Amniotic epithelial cell (primary cell): ENCODE measurements around the gene HOXC9.
"Not testable (repeated sequence)": the region's sequence is repeated elsewhere in the genome, so short reads cannot be mapped to it uniquely, and the experiment has no call there.

Experiments used
- DNase-seq: peaks from one replicate; pipeline ENCODE4 v3.0.0-alpha.2; 2010; ENCODE audit warnings: low read depth

The HOXC9 gene

DNA sequence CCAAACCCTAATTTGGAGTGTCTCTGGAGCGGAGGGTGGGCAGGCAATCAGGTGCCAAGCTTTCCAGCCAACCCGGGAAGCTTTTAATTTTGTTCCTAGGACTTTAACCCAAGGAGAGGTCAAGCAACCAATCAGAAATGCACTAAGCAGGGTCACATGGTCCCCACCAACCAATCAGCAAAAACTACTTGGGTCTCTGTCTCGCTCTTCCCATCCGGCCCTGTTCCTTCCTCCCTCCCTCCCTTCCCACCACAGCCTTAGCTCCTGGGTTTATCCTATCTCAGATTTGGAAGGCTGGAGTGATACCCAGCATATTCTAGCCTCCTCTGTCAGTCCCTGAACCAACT lies 40.2 kb downstream of the HOXC9 start:
- no peak for DNase-seq

- no peak for DNase-seq
Measured at GRCh38 chr12:54040648-54041047, 40.7 kb downstream of the HOXC9 start.

- DNase-seq, result no peak
Measured at GRCh38 chr12:54041097-54041690, 41.2 kb downstream of the HOXC9 start.

DNA sequence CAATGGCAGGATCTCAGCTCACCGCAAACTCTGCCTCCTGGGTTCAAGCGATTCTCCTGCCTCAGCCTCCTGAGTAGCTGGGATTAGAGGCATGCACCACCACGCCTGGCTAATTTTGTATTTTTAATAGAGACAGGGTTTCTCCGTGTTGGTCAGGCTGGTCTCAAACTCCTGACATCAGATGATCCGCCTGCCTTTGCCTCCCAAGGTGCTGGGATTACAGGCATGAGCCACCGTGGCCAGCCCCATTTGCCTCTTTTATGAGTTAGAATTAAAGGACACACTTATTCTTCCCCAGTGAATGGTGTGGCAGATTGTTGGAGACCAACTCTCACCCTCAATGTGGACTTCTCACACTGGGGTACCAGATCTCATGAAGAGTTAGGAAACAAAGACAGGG lies 42.1 kb downstream of the HOXC9 start:
- not testable (repeated sequence) for DNase-seq

- no peak for DNase-seq
Measured at GRCh38 chr12:54042970-54043853, 43.3 kb downstream of the HOXC9 start.

DNA sequence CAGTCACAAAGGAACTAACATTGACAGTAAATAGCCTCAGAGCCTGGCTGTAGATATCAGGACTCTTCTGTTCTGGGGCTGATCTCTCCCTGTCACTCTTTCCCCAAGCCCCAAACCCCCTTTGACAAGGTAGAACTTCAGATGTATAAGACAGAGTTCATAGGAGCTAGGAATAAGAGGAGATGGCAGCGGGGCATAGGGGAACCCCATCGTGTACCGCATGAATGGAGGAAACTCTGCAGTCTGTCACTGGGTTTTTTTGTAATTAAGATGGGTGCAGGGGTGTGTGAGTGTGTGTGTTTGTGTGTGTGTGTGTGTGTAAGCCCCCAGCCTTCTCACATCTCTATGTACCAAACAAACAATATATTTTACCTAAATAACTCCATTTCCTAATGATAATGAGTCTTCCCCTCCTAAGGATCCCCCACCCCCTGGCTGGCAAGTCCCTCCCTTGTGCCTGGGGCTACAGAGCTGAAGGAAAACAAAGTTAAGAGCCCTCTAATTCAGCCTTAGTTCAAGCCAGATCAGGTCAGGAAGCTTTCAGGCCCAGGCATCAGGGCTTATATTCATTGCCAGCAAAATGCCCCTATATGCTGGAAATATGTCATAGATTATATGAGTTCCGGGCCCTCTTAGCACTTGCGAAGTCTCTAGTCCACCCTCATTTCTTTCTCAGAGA lies 44.6 kb downstream of the HOXC9 start:
- no peak for DNase-seq

DNA sequence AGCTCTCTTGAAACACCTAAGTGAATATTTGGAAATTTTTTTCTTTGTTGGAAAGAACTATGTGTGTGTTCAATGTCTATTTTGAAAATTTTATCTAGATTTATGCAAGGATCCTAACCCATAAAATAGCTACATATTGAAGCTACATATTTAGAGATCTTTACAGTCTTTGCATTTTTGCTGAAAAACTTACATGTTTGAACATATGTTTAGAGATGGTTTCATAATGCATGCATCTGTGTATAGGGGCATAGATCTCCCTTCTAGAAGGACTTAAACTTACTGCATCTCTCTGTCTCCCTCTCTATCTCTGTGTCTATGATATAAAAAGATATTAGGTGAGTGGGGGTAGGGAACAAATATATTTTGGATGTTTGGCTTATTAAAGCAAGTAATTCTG lies 45.4 kb downstream of the HOXC9 start:
- DNase-seq, result no peak

- no peak for DNase-seq
Measured at GRCh38 chr12:54045868-54046521, 46.0 kb downstream of the HOXC9 start.

GRCh38 chr12:54046809-54047159 lies 46.8 kb downstream of the HOXC9 start:
- DNase-seq, result no peak

DNA sequence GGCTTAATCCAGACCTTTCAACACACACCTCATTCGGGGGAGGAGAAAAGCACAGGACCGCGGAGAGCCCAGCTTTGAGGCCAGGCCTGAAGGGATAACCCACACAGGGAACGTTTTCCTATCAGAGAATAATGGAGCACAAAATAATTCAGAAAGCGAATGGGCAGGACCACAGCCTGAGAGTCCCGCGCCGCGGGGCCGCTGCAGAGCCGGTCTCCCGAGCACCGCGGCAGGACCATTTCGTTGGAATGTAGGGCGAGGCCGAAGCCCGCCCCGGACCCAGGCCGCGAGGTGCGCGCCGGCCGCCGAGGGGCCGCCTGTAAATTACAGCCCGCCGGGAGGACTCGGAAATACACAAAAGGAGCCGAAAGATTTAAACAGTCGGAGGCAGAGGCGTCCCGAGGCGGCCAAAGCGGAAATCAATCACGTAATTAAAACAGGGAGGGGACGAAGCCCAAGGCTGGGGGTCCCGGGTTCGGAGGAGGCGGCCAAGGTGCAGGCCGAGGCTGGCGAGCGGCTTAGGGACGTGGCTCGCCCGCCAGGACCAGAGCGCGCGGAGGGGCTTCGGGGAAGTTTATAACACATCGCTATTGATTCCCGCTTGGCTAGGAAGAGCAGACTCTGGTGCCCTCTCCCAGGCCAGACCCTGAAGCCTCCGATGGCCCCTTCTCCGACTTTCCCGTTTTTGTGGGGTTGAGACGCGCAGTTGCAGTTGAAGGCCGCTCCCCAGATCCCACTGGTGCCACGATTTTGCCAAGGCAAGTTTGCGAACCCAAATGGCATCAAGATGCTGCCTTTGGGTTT lies 47.4 kb downstream of the HOXC9 start:
- DNase-seq, result peak; percentile 42

GRCh38 chr12:54047964-54048303 lies 48.0 kb downstream of the HOXC9 start:
- DNase-seq, result no peak

- no peak for DNase-seq
Measured at GRCh38 chr12:54048406-54049093, 48.6 kb downstream of the HOXC9 start.

GRCh38 chr12:54049108-54049507 lies 49.1 kb downstream of the HOXC9 start:
- DNase-seq, result no peak

GRCh38 chr12:54050482-54050810 lies 50.5 kb downstream of the HOXC9 start:
- no peak for DNase-seq

DNA sequence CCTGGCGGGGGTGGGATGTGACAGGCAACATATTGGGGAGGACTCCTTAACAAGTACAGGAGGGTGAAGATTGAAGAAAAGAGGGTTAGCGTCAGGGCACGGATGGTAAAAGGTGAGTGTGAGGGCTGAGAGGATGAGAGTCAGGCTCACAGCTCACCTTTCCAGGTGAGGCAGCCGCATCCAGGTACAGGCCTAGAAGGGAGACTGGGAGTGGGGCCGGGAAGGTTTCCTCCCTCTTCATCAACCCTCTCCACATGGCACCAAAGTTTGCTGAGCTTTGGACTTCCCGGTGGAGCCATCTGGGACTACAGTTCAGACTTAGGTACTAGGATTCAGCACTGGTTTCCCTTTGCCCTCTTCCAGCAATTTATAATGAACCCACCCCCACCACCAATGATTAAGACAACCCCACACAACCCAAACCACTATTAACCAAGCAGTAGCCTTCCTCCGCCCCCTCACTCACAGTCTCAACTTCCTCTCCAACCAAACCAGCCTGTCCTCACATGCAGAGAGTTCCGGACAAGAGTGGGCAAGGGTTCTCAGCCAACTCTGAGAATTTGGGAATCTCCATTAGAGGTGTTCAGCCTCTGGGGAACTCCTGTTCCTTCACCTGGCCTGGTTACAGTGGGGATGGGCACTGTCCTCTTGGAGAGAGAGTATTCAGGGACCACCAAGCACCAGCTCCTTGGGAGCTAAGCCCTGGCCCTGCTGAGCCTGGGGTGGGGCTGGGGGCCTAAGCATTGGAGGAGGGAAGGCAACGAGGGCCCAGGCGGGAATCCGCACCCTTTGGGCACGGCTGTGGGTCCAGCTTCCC lies 51.3 kb downstream of the HOXC9 start:
- no peak for DNase-seq

- DNase-seq, result no peak
Measured at GRCh38 chr12:54051874-54052437, 52.0 kb downstream of the HOXC9 start.

GRCh38 chr12:54052438-54053002 lies 52.6 kb downstream of the HOXC9 start:
- no peak for DNase-seq
